ENCODE measurements around the gene IQCF6. TPM values are rescaled to one million over a fixed set of nuclear protein-coding genes. Genes with fewer than 3 reads are reported as not detected.

Gene IQCF6
- polyA plus RNA-seq, 1 experiment = not detected

DNA sequence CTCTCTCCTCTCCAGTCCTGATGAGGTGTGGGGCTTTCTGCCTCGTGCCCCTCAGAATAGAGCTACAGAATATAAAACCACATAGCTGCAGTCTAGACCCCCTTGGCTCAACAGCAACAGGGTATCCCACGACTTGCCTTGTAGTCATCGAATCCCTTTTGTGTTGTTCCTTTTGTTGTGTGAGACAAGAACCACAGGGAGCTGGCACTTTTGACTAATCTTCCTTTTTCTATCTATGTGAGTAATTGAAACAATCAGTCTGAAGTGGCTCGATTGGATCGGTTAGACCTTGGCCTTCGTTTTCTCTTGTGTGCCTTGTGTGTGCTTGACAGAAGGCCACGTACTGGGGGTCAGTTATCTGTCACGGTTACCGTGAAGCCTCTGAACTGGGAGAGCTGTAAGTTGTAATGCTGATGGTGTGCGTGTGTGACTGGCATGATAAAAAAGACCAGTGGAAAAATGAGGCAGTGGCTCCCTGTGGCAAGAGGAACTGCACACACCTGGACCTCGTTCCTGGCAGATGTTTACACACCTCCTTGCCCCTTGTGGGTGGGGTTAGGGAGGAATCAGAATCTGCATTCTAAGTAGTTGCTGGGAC, 23.2 kb upstream of the IQCF6 start:
- Histone ChIP-seq H3K27me3 (ENCODE audit: control insufficient read depth, insufficient read depth, low read length) (peaks cover 7% of the 10 kb centered on the region), H3K9me3 (ENCODE audit: control insufficient read depth, insufficient read depth, low read length) (no peaks in the 10 kb centered on the region), H3K4me3 (ENCODE audit: low read depth, low read length) (no peak overlapping the region), H3K27ac (ENCODE audit: low read depth, low read length) (no peak overlapping the region)
- POLR2A ChIA-PET = no interaction called here
- TF ChIP-seq, protein P1, sequence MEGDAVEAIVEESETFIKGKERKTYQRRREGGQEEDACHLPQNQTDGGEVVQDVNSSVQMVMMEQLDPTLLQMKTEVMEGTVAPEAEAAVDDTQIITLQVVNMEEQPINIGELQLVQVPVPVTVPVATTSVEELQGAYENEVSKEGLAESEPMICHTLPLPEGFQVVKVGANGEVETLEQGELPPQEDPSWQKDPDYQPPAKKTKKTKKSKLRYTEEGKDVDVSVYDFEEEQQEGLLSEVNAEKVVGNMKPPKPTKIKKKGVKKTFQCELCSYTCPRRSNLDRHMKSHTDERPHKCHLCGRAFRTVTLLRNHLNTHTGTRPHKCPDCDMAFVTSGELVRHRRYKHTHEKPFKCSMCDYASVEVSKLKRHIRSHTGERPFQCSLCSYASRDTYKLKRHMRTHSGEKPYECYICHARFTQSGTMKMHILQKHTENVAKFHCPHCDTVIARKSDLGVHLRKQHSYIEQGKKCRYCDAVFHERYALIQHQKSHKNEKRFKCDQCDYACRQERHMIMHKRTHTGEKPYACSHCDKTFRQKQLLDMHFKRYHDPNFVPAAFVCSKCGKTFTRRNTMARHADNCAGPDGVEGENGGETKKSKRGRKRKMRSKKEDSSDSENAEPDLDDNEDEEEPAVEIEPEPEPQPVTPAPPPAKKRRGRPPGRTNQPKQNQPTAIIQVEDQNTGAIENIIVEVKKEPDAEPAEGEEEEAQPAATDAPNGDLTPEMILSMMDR (IDR thresholded peaks at IDR 0.05; ENCODE audit: low read depth, low read length) = no peak
- DNase-seq (ENCODE audit: low read depth, low spot score) = no peak
- CTCF ChIA-PET = interaction anchor here (0.7 kb wide), 2 partner anchors 111 to 177 kb away, joined by 3 to 4 read pairs; no protein-coding TSS in a partner anchor

DNA sequence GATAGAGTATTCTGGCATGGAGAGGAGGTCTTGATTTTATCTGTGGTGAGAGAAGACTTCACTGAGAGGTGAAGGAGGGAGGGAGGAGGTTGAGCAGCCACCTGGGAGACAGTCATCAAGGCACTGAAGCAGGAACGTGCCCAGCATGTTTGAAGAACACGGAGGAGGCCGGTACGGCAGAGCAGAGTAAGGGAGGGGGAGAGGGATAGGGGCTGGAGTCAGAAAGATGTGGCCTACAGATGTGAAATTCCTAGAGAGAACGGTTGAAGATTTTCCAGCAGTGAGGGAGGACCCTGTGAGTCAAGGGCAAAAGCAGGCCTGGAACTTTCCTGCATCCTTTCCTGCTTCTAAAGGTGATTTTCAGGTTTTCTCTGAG, 21.7 kb upstream of the IQCF6 start:
- DNase-seq (ENCODE audit: low read depth, low spot score) = no peak
- ChIA-PET POLR2A (no interaction called here), CTCF (interaction anchor here (0.6 to 2.2 kb wide), 17 partner anchors 11 to 411 kb away, joined by 3 to 13 read pairs (median 4); partner anchors contain the start of gene DCAF1)
- Histone ChIP-seq H3K9me3 (ENCODE audit: control insufficient read depth, insufficient read depth, low read length) (no peaks in the 10 kb centered on the region), H3K27me3 (ENCODE audit: control insufficient read depth, insufficient read depth, low read length) (peaks cover 10% of the 10 kb centered on the region), H3K27ac (ENCODE audit: low read depth, low read length) (no peak overlapping the region), H3K4me3 (ENCODE audit: low read depth, low read length) (no peak overlapping the region)
- TF ChIP-seq, protein P1 (IDR thresholded peaks at IDR 0.05; ENCODE audit: low read depth, low read length) = no peak

GRCh38 chr3:51799879-51800749, 21.1 kb upstream of the IQCF6 start:
- peaks cover 10% of the 10 kb centered on the region for H3K27me3 ChIP-seq (ENCODE audit: control insufficient read depth, insufficient read depth, low read length)
- H3K27ac ChIP-seq (ENCODE audit: low read depth, low read length) = no peak overlapping the region
- TF ChIP-seq, protein P1 (IDR thresholded peaks at IDR 0.05; ENCODE audit: low read depth, low read length) = peak; percentile 83
- H3K9me3 ChIP-seq (ENCODE audit: control insufficient read depth, insufficient read depth, low read length) = no peaks in the 10 kb centered on the region
- peak; percentile 48 for DNase-seq (ENCODE audit: low read depth, low spot score)
- CTCF ChIA-PET = interaction anchor here (0.6 to 2.2 kb wide), 23 partner anchors 9 to 411 kb away, joined by 3 to 13 read pairs (median 4); partner anchors contain the start of gene DCAF1
- H3K4me3 ChIP-seq (ENCODE audit: low read depth, low read length) = no peak overlapping the region
- POLR2A ChIA-PET = no interaction called here

- Histone ChIP-seq H3K9me3 (ENCODE audit: control insufficient read depth, insufficient read depth, low read length) (no peaks in the 10 kb centered on the region), H3K27me3 (ENCODE audit: control insufficient read depth, insufficient read depth, low read length) (peaks cover 14% of the 10 kb centered on the region), H3K27ac (ENCODE audit: low read depth, low read length) (no peak overlapping the region), H3K4me3 (ENCODE audit: low read depth, low read length) (no peak overlapping the region)
- no peak for DNase-seq (ENCODE audit: low read depth, low spot score)
- ChIA-PET CTCF (interaction anchor here (1.2 to 2.5 kb wide), 2 partner anchors 116 to 297 kb away, joined by 4 to 8 read pairs; no protein-coding TSS in a partner anchor), POLR2A (interaction anchor here (0.5 kb wide), 1 partner anchor 414 kb away, joined by 3 read pairs; the partner anchor contains the start of gene MANF)
- TF ChIP-seq, protein P1 (IDR thresholded peaks at IDR 0.05; ENCODE audit: low read depth, low read length) = no peak
Measured at GRCh38 chr3:51798411-51798963, 19.4 kb upstream of the IQCF6 start.

Measured in AG04450 (cell line).